CD4-positive, alpha-beta T cell treated with Interferon gamma for 1 hour (primary cell): ENCODE results near the gene SH2D1B.

Experiments
- DNase-seq: peaks from one replicate; pipeline ENCODE4 v3.0.0-alpha.2; 2020

Gene SH2D1B

DNA sequence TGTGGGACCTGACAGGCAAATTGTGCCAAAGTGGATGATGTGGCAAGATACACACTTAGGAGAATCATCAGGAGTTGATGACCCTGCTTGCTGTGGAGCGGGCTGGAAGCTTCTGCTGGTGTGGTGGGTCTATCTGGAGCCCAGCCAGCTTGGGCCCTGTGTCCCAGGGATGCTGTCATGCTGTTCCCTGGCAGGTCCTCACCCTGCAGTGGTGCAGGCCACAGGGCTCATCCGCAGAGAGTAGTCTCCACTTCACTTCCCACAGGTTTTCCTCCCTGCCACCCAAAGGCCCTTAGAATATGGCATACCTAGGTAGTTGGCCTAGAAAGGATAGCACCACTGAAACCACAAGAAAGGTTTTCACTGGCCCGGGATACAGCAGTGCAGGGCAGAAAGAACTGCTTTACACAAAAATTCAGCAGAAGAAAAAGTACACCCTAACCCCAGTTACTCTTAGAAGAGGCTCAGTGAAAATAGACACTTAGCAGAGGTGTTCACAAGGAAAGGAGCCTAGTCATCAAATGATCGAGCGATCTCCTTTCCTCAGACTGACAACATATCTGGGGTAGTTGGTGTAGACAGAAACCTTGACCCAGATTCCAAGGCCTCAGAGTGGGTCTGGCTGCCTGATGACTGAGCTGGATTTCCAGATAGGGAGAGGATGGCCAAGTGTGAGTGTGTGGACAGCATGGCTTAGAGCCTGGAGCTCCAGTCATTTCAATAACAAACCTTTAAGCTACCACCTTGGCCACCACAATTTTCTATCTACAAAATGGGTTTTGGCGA lies 31.7 kb downstream of the SH2D1B start:
- no peak for DNase-seq

DNA sequence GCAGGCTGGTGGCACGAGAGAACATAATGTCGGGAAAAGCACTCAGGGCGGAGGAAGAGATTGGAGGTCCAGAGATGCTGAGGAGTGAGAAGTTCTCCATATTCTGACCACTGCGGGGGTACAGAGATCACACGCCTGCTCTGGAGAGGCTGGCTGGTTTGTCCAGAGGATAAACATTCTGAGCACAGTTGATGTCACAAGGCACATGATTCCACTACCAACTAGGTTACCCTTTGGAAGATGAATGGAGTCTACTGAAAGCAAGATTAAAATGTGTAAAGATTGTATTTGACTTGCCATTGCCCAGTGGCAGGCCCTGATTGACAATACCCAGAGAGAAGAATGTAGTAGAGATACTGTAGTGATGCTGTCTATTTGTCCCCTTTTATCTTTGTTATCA lies 35.2 kb downstream of the SH2D1B start, which contains the start of gene SPATA46:
TSS of gene SPATA46 (minus strand) at position 164 of the 400 bp plus-strand sequence. CDS start at position 100, 64 bp downstream.
- no peak for DNase-seq

DNA sequence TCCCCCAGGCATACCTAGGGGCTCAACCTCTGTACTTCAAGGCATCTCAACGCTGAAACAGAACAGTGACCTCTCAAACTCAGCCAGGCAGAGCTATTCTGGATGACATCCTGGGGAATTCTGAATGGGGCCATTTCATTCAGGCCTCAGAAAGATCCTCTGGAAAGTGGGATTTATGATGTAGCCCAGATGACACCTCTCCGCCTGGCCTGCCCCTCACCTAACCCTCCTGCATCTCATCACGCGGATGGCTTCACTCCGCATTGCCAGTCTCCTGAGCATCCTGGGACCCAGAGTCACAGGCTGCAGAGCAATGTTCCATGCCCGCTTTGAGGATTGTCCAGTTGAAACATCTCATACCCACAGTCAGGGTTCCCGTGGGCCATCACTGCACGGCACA lies 36.5 kb downstream of the SH2D1B start:
- DNase-seq = no peak

DNA sequence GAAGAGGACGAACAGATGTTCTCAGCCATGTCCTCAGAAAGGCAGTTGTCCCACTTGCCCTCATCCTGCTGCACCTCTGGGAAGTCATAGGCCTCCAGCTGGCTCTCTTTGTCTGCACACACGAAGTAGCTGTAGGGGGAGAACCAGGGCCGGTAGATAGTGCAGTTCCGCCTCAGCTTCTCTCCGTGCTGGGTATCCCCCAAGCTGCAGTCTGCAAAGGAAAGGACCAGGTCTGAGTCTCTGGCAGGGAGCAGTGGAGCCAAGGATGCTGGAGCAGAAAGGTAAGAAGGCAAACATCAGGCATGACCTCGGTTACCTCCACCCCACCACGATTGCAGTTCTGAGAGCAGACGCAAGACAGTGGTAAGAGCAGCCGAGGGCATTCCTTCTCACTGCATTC lies 37.5 kb downstream of the SH2D1B start:
- no peak for DNase-seq

DNA sequence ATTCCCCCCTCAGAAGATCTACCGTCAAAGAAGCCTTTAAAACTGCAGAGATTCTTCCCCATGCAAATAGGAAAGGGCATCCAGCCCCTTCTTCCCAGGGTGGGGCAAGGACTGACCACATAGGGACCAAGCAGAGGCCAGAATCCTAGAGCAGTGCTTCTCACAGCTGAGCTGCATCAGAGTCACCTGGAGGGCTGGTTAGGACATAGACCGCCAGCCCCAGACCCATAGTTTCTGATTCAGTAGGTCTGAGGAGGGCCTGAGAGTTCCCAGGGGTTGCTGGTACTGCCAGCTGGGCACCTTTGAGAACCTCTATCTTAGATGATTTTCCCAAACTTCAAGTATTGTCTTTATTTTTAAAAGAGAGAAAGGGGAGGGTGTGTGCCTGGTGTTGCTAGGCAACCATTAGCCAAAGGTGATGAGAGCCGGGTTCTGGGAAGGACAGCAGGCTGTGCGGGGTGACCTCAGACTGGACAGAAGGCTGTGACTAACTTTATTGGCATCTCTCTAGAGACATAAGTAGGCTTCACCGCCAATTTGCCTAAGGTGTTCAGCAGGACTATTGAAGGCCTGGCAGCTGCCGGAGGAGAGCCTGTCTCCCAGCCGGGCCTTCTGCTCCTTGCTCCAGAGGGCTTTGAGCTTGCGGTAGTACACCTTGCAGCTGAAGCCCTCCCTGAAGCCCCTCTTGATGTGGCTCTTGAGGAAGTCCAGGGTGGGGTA lies 38.2 kb downstream of the SH2D1B start:
- DNase-seq = no peak

DNA sequence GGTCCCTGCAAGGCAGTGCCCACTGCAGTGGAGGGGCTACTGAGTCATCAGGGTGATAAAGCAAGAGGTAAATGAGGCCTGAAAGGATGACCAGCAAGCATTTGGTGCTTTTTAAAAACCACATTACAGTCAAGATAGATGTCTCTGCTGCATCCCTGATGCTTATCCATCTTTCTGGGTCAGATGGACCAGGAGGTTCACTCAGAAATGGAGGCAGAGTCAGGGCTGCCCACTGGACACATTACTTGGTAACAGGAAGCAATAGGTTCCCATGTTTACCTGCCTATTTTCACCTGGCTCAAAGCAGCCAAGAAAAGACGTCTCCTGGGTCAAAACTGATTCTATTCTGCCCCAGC lies 38.9 kb downstream of the SH2D1B start:
- no peak for DNase-seq

DNA sequence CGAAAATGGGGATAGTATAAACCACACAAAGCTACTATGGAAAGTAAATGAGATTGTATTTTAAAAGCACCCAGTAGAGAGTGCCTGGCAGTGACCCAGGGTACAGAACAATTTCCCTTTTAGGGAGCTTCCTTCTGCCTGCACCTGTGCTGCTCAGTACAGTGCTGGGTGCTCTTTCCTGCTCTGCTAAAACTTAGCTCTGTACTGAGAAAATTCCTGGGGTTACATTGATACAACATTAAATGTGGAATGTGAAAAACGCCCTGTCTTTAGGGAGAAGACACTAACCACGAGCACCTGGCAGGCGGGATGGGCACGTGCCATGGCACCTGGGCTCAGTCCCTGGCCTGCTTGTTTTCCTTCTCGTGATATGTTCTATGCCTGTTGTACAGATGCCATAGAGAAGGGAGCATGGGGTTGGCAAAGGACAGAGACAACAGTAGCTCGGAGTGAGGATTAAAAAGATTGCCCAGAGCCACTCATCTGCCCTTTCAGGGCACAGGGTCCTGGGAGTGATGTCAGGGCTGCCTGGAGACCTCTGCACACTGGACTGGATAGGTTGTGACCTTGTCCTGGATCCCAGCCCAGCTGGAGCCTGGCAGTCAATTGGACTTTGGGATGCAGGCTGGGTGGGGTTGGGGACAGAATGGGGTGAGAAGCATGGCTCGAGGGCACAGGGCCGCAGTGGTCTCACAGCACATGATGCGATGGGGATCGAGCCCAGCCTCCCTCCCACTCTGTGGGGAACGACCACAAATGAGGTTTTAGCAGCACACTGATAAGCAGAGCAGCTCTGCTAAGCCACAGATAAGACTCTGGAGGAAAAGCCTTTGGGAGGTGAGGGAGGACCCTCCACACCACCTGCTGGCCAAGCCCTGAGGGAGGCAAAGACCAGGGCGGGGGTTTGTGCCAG lies 39.5 kb downstream of the SH2D1B start:
- DNase-seq = no peak

DNA sequence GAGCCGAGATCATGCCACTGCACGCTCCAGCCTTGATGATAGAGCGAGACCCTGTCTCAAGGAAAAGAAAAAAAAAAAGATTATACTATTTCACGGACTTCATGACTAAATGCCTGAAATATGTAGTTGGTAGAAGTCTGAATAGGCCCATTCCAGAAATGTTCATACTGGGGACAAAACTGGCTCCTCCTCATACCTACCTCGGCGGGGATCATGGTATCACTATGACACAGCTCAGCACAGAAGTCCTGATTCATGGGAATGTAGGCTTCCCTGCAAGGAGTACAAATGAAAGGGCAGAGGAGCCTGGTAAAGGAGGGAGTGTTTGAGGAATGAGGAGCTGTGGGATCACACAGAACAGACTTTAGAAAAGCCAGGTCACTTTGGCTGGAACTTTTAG lies 40.3 kb downstream of the SH2D1B start:
- no peak for DNase-seq

DNA sequence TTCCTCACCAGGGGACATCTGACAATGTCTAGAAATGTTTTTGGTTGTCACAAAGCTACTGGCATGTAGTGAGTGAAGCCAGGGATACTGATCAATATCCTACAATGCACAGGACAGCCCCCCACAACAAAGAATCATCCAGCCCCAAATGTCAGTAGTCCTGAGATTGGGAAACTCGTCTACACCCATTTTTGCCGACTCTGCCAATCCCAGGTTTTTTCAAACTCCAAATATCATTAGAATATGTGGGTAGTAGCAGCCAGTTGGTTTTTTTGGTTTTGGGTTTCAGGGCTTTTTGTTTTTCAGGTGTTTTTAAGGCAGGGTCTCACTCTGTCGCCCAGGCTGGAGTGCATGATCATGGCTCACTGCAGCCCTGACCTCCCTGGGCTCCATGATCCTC lies 41.2 kb downstream of the SH2D1B start:
- DNase-seq = no peak

DNA sequence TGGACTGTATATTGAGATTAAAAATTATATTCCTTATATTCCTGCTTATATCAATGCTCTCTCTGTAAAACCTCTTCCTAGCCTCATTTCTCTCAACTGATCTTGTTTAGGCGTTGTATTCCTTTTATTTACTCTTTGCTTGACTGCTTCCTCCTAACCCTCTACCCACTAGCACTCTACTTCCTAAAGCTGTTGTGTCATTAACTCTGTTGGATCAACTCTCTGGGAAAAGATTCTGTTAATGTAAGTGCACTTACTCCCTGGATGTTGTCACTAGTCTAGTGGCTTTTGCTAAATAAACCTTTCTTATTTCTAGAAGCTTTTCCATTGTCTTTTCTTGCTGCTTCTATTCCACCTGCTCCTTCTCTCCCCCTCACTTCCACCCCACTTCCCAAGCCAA lies 41.8 kb downstream of the SH2D1B start:
- no peak for DNase-seq

DNA sequence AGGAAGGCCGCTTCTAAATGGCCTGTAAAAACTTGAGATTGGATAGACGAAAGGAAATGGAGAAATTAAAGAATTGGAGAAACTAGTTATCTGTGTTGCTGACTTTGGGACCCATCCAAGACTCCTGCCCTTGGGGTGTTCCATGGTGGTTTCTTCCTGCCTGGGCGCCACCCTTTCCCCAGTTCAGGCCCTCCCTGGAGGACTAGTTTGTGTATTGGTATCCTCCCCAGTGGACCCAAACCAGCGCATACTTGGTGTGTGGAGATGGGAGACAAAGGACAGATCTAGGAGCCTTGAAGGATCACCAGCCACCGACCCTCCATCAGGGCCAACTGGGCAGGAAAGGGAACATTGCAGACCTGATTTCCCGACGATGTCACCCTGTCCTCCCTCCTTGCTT lies 42.4 kb downstream of the SH2D1B start:
- no peak for DNase-seq

DNA sequence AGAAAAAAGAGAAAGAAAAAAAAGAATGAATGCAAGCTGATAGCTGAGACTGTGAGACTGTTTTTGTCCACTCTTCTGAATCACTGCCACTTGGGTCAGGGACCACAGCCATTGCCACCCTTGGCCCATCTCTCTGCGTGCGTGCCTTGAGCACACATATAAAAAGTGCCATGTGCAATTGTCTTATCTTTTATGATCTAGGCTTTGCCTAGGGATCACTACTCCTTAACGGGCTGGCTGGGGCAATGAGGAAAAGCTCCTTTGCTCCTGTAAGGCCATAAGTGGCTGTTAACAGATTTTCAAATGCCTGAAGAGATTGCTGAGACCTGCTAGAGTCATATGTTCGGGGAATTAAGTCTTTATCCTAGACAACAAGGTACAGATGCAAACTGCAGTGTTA lies 43.5 kb downstream of the SH2D1B start:
- no peak for DNase-seq

DNA sequence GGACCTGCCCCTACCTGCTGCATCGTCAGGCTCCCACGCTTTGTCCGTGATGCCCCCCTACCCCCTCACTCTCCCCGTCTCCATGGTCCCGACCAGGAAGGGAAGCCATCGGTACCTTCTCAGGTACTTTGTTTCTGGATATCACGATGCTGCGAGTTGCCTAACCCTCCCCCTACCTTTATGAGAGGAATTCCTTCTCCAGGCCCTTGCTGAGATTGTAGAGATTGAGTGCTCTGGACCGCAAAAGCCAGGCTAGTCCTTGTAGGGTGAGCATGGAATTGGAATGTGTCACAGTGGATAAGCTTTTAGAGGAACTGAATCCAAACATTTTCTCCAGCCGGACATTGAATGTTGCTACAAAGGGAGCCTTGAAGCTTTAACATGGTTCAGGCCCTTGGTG lies 44.2 kb downstream of the SH2D1B start:
- DNase-seq = no peak

DNA sequence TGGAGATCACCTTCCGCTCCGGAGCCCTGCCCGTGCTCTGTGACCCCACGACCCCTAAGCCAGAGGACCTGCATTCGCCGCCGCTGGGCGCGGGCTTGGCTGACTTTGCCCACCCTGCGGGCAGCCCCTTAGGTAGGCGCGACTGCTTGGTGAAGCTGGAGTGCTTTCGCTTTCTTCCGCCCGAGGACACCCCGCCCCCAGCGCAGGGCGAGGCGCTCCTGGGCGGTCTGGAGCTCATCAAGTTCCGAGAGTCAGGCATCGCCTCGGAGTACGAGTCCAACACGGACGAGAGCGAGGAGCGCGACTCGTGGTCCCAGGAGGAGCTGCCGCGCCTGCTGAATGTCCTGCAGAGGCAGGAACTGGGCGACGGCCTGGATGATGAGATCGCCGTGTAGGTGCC lies 44.9 kb downstream of the SH2D1B start:
- no peak for DNase-seq

DNA sequence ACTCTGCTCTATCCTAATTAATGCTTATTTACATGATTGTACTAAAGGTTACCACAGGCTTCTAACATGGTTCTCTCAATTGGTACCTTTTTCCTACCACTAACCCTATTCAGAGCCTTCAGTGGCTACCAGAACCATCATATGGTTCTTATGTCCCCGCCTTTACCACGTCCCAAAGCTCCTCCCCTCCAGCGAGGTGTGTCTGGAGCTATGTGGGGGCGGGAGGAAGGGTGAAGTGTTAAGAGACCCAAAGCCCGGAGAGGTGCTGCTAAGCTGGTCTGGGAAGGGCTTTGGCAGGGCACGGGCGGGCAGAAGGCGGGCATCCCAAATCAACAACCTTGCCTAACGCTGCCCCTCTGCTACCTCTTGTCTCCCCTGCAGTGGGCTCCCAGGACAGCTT lies 45.3 kb downstream of the SH2D1B start:
- DNase-seq = no peak

DNA sequence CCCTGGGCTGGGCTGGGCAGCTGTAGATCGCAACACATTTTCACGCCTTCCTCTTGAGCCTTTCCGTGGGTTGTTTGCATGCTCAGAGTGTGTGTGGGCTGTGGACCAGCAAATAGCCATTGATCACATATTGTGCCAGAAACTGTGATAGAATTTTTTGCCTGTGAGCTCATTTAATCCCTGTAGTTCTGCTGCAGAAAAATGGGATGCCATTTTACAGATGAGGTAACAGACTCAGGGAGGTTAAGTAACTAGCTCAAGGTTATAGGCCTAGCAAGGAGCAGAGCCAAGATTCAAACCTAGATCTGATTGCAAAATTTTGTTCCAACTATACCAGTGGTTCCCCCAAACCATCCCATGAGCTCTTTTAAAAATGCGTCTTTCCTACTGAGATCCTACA lies 45.8 kb downstream of the SH2D1B start:
- no peak for DNase-seq

DNA sequence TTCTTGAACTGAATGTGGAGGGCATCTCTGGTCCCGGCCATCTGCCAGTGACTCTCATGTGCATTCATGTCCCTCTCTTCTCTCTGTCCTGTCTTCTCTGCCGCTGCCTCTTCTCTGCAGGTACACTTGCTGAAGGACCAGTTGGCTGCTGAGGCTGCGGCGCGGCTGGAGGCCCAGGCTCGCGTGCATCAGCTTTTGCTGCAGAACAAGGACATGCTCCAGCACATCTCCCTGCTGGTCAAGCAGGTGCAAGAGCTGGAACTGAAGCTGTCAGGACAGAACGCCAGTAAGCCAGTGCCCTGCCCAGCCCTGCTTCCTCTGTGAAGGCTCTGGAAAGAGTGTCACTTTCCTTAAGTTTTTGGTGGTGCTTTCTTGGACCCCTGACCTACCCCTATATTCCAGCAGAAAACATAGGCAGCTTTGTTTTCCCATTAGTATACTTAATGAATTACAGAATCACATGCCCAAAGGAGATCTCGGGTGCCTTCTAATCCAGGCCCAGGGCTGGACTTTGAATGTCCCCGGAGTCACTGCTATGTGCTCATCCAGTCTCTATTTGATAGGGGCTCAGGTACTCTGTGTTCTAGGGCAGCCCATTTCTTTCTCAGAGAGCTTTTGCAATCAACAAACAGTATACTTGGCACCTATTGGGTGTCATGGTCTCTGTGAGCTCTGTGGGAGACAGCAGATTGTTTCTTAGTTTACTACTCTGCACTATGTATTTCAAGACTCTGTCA lies 46.5 kb downstream of the SH2D1B start:
- no peak for DNase-seq

DNA sequence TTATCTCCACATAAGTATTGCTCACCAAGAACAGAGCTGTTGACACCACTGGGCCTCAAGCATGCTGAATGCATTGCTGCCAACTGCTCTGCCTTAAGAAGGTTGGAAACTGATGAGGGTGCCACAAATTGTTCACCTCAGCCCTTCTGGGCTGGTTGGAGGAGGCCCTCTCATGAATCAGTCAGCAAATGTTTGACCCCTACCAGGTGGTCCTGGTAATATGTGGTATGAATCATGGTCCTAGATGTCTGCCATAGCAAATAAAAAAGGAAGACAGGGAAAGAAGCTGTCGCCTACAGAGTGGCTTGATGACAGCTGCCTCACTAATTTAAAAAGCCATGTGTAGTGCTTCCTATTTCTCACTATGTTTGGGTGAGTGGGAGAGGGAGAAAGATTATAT lies 47.4 kb downstream of the SH2D1B start:
- DNase-seq = no peak

DNA sequence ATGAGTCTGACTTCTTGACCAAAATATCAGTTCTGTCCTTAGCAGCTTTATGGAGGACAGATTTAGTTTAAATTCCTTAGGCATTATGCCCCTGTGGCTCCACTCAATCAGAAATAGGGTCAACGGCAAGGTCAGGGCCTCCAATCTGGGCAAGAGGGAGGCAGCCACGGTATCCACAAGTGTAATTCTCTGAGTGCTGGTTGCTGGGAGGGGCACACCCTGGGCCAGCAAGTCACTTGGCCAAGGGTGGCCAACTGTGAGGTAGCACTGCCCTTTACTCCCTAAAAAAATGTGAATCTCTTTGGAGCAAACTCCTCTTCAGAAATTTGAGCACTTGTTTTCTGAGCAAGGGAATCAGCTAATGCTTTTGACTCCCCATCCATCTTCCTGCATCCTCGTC lies 48.1 kb downstream of the SH2D1B start:
- no peak for DNase-seq

DNA sequence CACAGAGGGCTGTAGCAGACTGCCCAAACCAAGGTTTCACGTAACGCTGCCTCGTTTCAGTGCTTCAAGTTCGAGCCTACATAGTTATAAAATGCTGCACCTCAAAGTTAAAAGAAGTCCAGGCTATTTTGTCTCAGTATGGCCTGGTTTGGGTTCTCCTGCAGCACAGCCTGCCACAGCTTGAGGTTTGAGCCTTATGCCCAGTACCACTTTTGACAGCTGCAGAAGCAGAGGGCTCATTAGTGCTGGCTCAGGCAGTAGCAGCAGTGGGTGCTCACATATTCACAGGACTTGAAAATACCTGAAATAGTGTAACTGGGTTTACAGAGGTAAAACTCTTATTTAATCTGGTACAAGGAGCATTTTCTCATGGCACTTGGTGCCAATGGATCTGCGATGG lies 50.6 kb downstream of the SH2D1B start:
- no peak for DNase-seq

DNA sequence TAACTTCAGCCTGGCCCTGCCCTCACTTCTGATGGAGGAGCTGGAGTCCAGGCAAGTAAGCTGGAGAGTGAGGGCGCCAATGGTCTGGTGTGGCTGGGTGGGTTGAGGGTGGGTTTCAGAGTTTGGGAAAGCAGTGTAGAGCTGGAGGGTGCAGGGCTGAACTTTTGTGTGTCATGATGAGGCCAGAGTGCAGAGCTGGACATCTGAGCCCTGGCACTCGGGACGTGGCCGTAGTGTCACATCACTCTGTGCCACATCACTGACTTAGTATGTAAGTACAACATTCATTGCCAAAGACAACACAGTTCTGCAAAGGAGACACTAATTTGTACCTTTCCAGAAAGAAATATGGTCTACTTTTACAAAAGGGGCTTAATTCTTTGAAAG lies 51.1 kb downstream of the SH2D1B start:
- no peak for DNase-seq

DNA sequence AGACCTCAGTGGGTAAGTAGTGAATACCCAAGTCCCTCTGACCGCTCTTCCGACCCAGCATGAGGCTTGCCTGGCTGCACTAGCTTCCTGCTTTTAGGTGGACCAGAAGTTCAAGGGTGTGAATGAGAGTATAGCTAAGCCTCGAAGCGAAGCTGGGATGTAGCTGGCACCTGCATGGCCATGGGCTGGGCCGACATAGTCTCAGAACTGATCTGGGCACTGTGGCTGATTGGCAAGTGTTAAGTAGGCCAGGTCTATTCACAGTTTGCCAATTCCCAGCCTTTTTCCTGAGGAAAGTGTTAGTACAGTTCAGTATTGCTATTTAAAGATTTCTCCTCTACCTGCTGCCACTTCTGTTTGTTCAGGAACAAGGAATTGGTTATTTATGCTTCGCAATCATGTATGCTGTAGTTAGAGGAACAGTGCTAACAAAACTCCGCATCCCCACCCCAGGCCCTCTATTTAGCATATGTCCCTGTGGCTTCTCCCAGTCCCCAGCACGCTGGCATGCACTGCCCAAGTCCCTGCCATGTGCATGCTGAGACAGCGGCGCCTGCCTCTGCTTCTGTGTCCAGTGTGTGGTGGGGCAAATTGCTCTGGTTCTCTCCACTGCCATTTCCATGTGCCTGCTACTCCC lies 51.6 kb downstream of the SH2D1B start:
- no peak for DNase-seq
